ENCODE measurements around the gene CNTN6. TPM values are rescaled to one million over a fixed set of nuclear protein-coding genes. Genes with fewer than 3 reads are reported as not detected.
A peak's percentile ranks its signal among the peaks of the same experiment; 100 is the strongest.

CNTN6 gene
- total and polyA plus RNA-seq, 2 donors: 0.52 TPM; not detected in 1

- no peaks in the 10 kb centered on the region for H3K36me3 ChIP-seq (ENCODE audit: control insufficient read depth in 2 of 2, insufficient read depth in 2 of 2, low read length in 1 of 2)
- no peaks in the 10 kb centered on the region for H3K27me3 ChIP-seq (ENCODE audit: control insufficient read depth in 2 of 2, insufficient read depth in 1 of 2, low read length in 1 of 2)
- no peak overlapping the region for H3K4me3 ChIP-seq (ENCODE audit: low read length in 2 of 2)
- H3K4me1 ChIP-seq (ENCODE audit: control insufficient read depth in 2 of 2, insufficient read depth in 2 of 2, low read length in 2 of 2): no peaks in the 10 kb centered on the region
- 93% methylated on average over 3 of the region's 3 CpGs for WGBS
- no peak for DNase-seq (ENCODE audit: low read depth in 6 of 9, low spot score in 9 of 9)
- H3K9me3 ChIP-seq (ENCODE audit: control insufficient read depth in 2 of 2, insufficient read depth in 1 of 2, low read length in 1 of 2): no peaks in the 10 kb centered on the region
- H3K27ac ChIP-seq (ENCODE audit: low read depth in 1 of 2, low read length in 1 of 2): no peak overlapping the region
These were observed 255.7 kb downstream of the CNTN6 start for GRCh38 chr3:1348547-1348946.

GRCh38 chr3:1350885-1351284 is 258.1 kb downstream of the CNTN6 start:
- no peak overlapping the region for H3K27ac ChIP-seq (ENCODE audit: low read depth in 1 of 2, low read length in 1 of 2)
- H3K9me3 ChIP-seq (ENCODE audit: control insufficient read depth in 2 of 2, insufficient read depth in 1 of 2, low read length in 1 of 2): no peaks in the 10 kb centered on the region
- H3K4me3 ChIP-seq (ENCODE audit: low read length in 2 of 2): no peak overlapping the region
- H3K4me1 ChIP-seq (ENCODE audit: control insufficient read depth in 2 of 2, insufficient read depth in 2 of 2, low read length in 2 of 2): no peaks in the 10 kb centered on the region
- H3K27me3 ChIP-seq (ENCODE audit: control insufficient read depth in 2 of 2, insufficient read depth in 1 of 2, low read length in 1 of 2): no peaks in the 10 kb centered on the region
- no peaks in the 10 kb centered on the region for H3K36me3 ChIP-seq (ENCODE audit: control insufficient read depth in 2 of 2, insufficient read depth in 2 of 2, low read length in 1 of 2)
- WGBS: 92% methylated on average over 3 of the region's 3 CpGs
- DNase-seq (ENCODE audit: low read depth in 6 of 9, low spot score in 9 of 9): no peak

- H3K4me3 ChIP-seq (ENCODE audit: low read length in 2 of 2): no peak overlapping the region
- H3K4me1 ChIP-seq (ENCODE audit: control insufficient read depth in 2 of 2, insufficient read depth in 2 of 2, low read length in 2 of 2): no peaks in the 10 kb centered on the region
- no peak for DNase-seq (ENCODE audit: low read depth in 6 of 9, low spot score in 9 of 9)
- no peaks in the 10 kb centered on the region for H3K9me3 ChIP-seq (ENCODE audit: control insufficient read depth in 2 of 2, insufficient read depth in 1 of 2, low read length in 1 of 2)
- 86% methylated on average over 3 of the region's 3 CpGs for WGBS
- H3K27ac ChIP-seq (ENCODE audit: low read depth in 1 of 2, low read length in 1 of 2): no peak overlapping the region
- H3K36me3 ChIP-seq (ENCODE audit: control insufficient read depth in 2 of 2, insufficient read depth in 2 of 2, low read length in 1 of 2): no peaks in the 10 kb centered on the region
- H3K27me3 ChIP-seq (ENCODE audit: control insufficient read depth in 2 of 2, insufficient read depth in 1 of 2, low read length in 1 of 2): no peaks in the 10 kb centered on the region
These were observed 262.9 kb downstream of the CNTN6 start for GRCh38 chr3:1355691-1356090.

- WGBS: 88% methylated on average over 3 of the region's 3 CpGs
These were observed 263.3 kb downstream of the CNTN6 start for GRCh38 chr3:1356101-1356500.

GRCh38 chr3:1365528-1365927 is 272.7 kb downstream of the CNTN6 start:
- Histone ChIP-seq H3K36me3 (ENCODE audit: control insufficient read depth in 2 of 2, insufficient read depth in 2 of 2, low read length in 1 of 2) (no peaks in the 10 kb centered on the region), H3K27ac (ENCODE audit: low read depth in 1 of 2, low read length in 1 of 2) (no peak overlapping the region), H3K9me3 (ENCODE audit: control insufficient read depth in 2 of 2, insufficient read depth in 1 of 2, low read length in 1 of 2) (no peaks in the 10 kb centered on the region), H3K4me1 (ENCODE audit: control insufficient read depth in 2 of 2, insufficient read depth in 2 of 2, low read length in 2 of 2) (no peaks in the 10 kb centered on the region), H3K4me3 (ENCODE audit: low read length in 2 of 2) (no peak overlapping the region), H3K27me3 (ENCODE audit: control insufficient read depth in 2 of 2, insufficient read depth in 1 of 2, low read length in 1 of 2) (no peaks in the 10 kb centered on the region)
- no peak for DNase-seq (ENCODE audit: low read depth in 6 of 9, low spot score in 9 of 9)
- WGBS: 90% methylated on average over 2 of the region's 2 CpGs

More at GRCh38 chr3:1356101-1356500, 263.3 kb downstream of the CNTN6 start:
- H3K27ac ChIP-seq (ENCODE audit: low read depth in 1 of 2, low read length in 1 of 2): no peak overlapping the region
- no peak for DNase-seq (ENCODE audit: low read depth in 6 of 9, low spot score in 9 of 9)
- H3K36me3 ChIP-seq (ENCODE audit: control insufficient read depth in 2 of 2, insufficient read depth in 2 of 2, low read length in 1 of 2): no peaks in the 10 kb centered on the region
- no peaks in the 10 kb centered on the region for H3K4me1 ChIP-seq (ENCODE audit: control insufficient read depth in 2 of 2, insufficient read depth in 2 of 2, low read length in 2 of 2)
- no peaks in the 10 kb centered on the region for H3K9me3 ChIP-seq (ENCODE audit: control insufficient read depth in 2 of 2, insufficient read depth in 1 of 2, low read length in 1 of 2)
- no peaks in the 10 kb centered on the region for H3K27me3 ChIP-seq (ENCODE audit: control insufficient read depth in 2 of 2, insufficient read depth in 1 of 2, low read length in 1 of 2)
- no peak overlapping the region for H3K4me3 ChIP-seq (ENCODE audit: low read length in 2 of 2)

- Histone ChIP-seq H3K27ac (ENCODE audit: low read depth in 1 of 2, low read length in 1 of 2) (no peak overlapping the region), H3K36me3 (ENCODE audit: control insufficient read depth in 2 of 2, insufficient read depth in 2 of 2, low read length in 1 of 2) (no peaks in the 10 kb centered on the region)
These were observed 281.6 kb downstream of the CNTN6 start for GRCh38 chr3:1374471-1374870.

GRCh38 chr3:1375145-1375544 is 282.3 kb downstream of the CNTN6 start:
- Histone ChIP-seq H3K9me3 (ENCODE audit: control insufficient read depth in 2 of 2, insufficient read depth in 1 of 2, low read length in 1 of 2) (no peaks in the 10 kb centered on the region), H3K27me3 (ENCODE audit: control insufficient read depth in 2 of 2, insufficient read depth in 1 of 2, low read length in 1 of 2) (no peaks in the 10 kb centered on the region), H3K4me1 (ENCODE audit: control insufficient read depth in 2 of 2, insufficient read depth in 2 of 2, low read length in 2 of 2) (no peaks in the 10 kb centered on the region), H3K27ac (ENCODE audit: low read depth in 1 of 2, low read length in 1 of 2) (no peak overlapping the region), H3K4me3 (ENCODE audit: low read length in 2 of 2) (no peak overlapping the region), H3K36me3 (ENCODE audit: control insufficient read depth in 2 of 2, insufficient read depth in 2 of 2, low read length in 1 of 2) (no peaks in the 10 kb centered on the region)
- 91% methylated on average over 1 of the region's 1 CpG for WGBS
- DNase-seq (ENCODE audit: low read depth in 6 of 9, low spot score in 9 of 9): no peak

More at GRCh38 chr3:1374471-1374870, 281.6 kb downstream of the CNTN6 start:
- DNase-seq (ENCODE audit: low read depth in 6 of 9, low spot score in 9 of 9): no peak
- Histone ChIP-seq H3K4me3 (ENCODE audit: low read length in 2 of 2) (no peak overlapping the region), H3K27me3 (ENCODE audit: control insufficient read depth in 2 of 2, insufficient read depth in 1 of 2, low read length in 1 of 2) (no peaks in the 10 kb centered on the region), H3K9me3 (ENCODE audit: control insufficient read depth in 2 of 2, insufficient read depth in 1 of 2, low read length in 1 of 2) (no peaks in the 10 kb centered on the region), H3K4me1 (ENCODE audit: control insufficient read depth in 2 of 2, insufficient read depth in 2 of 2, low read length in 2 of 2) (no peaks in the 10 kb centered on the region)
- WGBS: 90% methylated on average over 2 of the region's 2 CpGs

GRCh38 chr3:1380926-1381646 is 288.3 kb downstream of the CNTN6 start:
- no peak overlapping the region for H3K4me3 ChIP-seq (ENCODE audit: low read length in 2 of 2)
- no peaks in the 10 kb centered on the region for H3K4me1 ChIP-seq (ENCODE audit: control insufficient read depth in 2 of 2, insufficient read depth in 2 of 2, low read length in 2 of 2)
- no peaks in the 10 kb centered on the region for H3K27me3 ChIP-seq (ENCODE audit: control insufficient read depth in 2 of 2, insufficient read depth in 1 of 2, low read length in 1 of 2)
- no peaks in the 10 kb centered on the region for H3K36me3 ChIP-seq (ENCODE audit: control insufficient read depth in 2 of 2, insufficient read depth in 2 of 2, low read length in 1 of 2)
- WGBS: 39% methylated on average over 8 of the region's 8 CpGs
- H3K27ac ChIP-seq (ENCODE audit: low read depth in 1 of 2, low read length in 1 of 2): no peak overlapping the region
- DNase-seq (ENCODE audit: low read depth in 6 of 9, low spot score in 9 of 9): peak in 1 of 9 donors; percentile 2
- no peaks in the 10 kb centered on the region for H3K9me3 ChIP-seq (ENCODE audit: control insufficient read depth in 2 of 2, insufficient read depth in 1 of 2, low read length in 1 of 2)

GRCh38 chr3:1381647-1382036 is 288.8 kb downstream of the CNTN6 start:
- Histone ChIP-seq H3K27me3 (ENCODE audit: control insufficient read depth in 2 of 2, insufficient read depth in 1 of 2, low read length in 1 of 2) (no peaks in the 10 kb centered on the region), H3K4me3 (ENCODE audit: low read length in 2 of 2) (no peak overlapping the region), H3K9me3 (ENCODE audit: control insufficient read depth in 2 of 2, insufficient read depth in 1 of 2, low read length in 1 of 2) (no peaks in the 10 kb centered on the region), H3K4me1 (ENCODE audit: control insufficient read depth in 2 of 2, insufficient read depth in 2 of 2, low read length in 2 of 2) (no peaks in the 10 kb centered on the region), H3K27ac (ENCODE audit: low read depth in 1 of 2, low read length in 1 of 2) (no peak overlapping the region), H3K36me3 (ENCODE audit: control insufficient read depth in 2 of 2, insufficient read depth in 2 of 2, low read length in 1 of 2) (no peaks in the 10 kb centered on the region)
- no peak for DNase-seq (ENCODE audit: low read depth in 6 of 9, low spot score in 9 of 9)
- WGBS: 73% methylated on average over 5 of the region's 5 CpGs

Data from thymus (tissue), 11 donors.